HG02885 (cell line): ENCODE measurements around the gene OTUD7B.

Experiments used
- ATAC-seq: cut with Tn5 transposase; IDR thresholded peaks from one replicate; pipeline ENCODE4 v1.9.1; 2021; ENCODE audit warnings: mild to moderate bottlenecking; ENCODE audit not compliant: unreplicated experiment, poor library complexity

The OTUD7B gene

GRCh38 chr1:150005606-150006005 lies 4.9 kb downstream of the OTUD7B start:
- no peak for ATAC-seq

DNA sequence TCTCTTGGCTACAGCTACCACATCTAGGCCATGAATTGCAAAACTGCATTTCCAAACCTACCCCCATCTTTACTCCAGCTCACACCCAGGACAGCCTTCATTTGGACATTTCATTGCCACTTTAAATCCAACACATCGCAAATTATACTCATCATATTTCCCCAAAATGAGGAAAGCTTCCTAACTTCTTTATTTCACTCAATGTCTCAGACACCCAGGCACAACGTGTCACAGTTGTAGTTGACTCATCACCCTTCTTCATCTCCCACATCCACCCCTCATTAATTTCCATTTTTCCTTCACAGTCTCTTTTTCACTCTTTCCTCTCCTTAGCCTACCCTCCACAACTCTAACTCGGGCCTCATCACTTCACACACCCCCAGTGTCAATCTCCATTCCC lies 6.7 kb downstream of the OTUD7B start:
- ATAC-seq, result no peak

DNA sequence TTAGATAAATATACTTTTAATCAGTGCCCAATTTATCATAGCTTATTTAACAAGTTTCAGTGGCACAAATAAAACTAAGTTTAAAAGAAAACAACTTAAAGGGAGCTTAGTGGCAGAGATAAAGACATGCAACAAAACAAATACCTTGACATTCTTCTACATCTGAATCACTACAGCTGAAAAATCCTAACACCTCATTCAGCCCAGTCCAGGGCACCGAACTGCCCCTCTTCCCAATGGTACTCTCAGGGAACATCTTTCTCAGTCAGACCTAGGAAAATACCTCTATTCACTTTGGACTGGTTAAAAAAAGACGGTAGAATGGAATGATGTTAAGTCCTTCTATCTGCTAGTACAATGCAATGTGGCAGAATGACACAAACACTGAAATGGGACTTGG lies 8.3 kb downstream of the OTUD7B start:
- no peak for ATAC-seq

DNA sequence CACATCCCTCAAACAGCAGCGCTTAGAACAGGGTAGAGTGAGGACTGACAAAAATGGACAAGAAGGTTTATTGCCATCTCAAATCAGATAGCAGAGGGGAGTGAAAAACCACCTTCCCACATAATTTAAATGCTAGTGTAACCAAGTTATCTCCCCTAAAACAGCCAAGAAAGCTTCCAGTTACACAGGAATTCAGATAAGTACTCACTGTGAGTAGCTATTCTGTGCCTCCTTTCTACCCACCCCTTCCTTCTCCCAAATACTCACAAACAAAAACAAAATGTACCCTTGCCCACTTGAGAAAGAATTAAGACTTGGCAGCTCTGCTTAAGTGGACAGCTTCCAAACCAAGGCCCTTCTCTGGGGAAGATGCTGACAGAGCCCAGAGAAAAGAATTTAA lies 9.1 kb downstream of the OTUD7B start:
- no peak for ATAC-seq

DNA sequence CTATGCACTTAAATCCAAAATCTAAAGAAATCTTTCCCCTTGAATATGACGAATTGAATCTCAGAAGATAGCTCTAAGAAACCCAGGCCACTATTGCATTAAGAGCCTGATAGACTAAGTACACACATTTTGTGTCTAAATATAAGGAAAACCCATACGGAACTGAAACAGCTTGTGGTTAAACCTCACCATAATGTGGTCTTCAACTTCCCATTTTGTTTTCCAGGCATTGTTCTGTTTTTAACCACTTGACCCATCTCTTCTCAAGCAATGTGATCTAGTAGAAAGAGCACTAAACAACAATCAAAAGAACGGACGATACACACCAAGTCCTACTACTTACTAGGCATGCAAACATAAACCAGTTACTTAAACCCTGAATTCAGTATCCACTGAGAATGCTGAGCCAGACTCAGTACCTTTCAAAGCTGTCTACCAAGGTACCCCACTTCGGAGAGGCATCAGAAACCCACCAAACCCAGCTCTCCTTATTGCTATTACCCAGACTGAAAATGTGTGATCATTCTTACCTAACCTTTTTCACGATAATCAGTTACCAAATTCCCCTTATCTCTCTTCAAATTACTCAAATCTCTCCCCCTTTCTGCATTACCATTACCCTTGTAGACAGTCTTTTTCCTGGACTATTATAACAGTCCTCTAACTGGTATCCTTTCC lies 12.8 kb downstream of the OTUD7B start:
- peak; percentile 84 for ATAC-seq

DNA sequence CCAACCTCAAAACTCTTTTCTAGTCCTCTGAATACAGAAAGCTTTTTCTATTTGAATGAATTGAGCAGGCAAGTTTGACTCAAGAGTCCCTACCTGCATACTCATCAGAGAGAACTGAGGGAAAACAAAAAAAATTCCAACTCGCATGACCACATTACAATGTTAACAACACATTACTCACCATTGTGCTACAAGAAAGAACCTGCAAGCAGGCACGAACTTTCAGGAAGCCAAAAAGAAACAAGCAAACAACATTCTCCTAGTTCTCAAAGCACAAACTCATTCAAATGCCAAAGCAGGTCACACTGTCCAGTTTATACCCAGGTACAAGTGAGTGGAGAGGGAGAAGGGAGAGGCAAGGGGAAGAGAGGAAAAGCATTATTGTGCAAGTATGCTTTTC lies 14.6 kb downstream of the OTUD7B start:
- no peak for ATAC-seq

DNA sequence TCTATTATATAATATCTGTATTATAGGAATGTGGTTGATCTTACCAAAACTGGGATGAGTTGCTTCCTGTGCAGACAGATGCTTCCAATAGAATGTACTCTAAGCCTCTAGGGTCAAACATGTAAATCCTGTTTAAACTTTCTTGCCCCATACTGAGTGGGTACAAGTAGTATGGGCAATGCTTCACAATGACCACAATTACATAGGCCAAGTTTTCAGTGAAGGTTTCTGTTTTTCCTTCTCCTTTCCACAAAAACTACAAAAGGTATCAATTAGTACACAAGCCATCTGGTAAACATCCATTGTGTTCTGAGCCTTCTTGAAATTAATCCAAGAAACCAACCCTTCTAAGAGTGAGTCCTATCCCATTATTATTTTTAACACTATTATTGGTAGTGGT lies 16.8 kb downstream of the OTUD7B start:
- no peak for ATAC-seq

- no peak for ATAC-seq
Observed at GRCh38 chr1:149993181-149993580, 17.3 kb downstream of the OTUD7B start.

GRCh38 chr1:149987297-149987595 lies 23.3 kb downstream of the OTUD7B start:
- ATAC-seq, result no peak

DNA sequence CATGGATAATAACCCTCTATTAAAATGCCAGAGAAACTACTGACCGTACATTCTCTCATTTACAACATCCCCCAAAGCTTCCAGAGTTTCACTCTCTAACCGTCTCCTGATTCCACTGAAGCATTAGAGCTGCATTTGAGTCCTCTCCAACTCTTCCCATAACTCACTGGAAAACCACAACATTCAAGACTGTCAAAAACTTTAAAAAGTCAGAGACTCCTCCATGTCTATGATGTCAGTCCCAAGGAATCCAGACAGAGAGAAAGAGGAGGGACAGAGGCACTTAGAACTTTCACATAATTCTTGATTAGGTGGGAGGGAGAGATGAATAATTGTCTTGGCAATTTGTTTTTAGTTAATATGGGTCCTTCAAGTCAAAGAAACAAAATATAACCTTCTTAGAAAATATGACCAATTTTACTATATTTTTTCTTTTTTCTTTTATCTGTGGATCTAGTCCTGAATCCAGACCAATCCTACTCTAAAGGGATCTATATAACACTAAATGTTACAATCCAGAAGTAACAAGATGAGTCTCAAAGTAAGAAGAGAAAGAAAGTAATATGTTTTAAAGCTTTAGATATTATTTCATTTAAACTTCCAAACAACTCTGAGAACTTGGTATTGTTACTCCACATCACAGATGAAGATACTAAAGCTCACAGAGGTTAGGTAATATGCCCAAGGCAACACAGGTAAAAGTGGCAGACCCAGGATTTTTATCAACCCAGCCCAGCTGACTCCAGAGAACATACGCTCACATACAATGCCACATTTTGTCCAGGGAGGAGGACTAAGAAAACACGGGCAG lies 23.8 kb downstream of the OTUD7B start:
- no peak for ATAC-seq

- no peak for ATAC-seq
Observed at GRCh38 chr1:149979972-149980540, 30.5 kb downstream of the OTUD7B start.

GRCh38 chr1:149979245-149979971 lies 31.1 kb downstream of the OTUD7B start:
- no peak for ATAC-seq

DNA sequence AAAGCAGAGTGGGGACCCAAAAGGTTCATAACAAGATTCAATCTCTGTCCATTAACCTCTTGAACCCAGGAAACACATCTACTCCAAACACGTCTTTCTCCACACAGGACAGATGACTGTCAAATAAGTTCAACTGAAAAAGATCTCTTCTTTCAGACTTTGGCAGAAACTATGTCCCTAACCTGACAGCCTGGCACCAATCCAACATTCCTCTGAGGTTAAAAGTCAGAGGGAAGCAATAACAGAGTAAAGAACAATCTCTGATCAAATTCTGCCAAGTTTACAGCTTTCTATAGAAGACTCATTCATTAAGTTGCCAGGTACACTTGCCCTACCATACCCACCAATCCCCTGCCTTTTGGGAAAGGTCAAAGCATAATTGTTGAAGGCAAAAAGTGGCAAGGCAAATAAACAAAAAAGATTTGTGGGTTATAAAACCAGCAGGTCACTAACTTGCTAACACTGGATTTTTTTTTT lies 31.9 kb downstream of the OTUD7B start:
- ATAC-seq, result no peak

- ATAC-seq, result no peak
Observed at GRCh38 chr1:149977345-149977744, 33.2 kb downstream of the OTUD7B start.

DNA sequence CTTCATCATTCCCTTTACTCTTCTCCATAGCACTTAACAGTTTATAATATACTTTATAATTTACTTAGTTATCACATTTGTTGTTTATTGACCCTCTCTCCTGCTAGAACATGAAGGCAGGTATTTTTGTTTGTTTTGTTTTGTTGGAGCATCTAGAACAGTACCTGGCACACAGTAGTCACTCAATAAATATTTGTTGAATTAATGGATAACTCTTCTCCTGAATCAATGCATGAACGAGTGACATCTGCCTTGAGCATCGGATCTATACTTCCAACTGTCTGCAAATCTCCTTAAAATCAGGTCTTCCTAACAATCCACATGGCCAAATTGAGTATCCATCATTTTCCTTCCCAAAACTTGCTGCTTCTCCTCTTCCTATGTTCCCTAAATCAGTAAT lies 38.0 kb downstream of the OTUD7B start:
- no peak for ATAC-seq

- no peak for ATAC-seq
Observed at GRCh38 chr1:149967646-149968045, 42.9 kb downstream of the OTUD7B start.

GRCh38 chr1:149967041-149967440 lies 43.5 kb downstream of the OTUD7B start:
- no peak for ATAC-seq

GRCh38 chr1:149966405-149966804 lies 44.1 kb downstream of the OTUD7B start:
- no peak for ATAC-seq

DNA sequence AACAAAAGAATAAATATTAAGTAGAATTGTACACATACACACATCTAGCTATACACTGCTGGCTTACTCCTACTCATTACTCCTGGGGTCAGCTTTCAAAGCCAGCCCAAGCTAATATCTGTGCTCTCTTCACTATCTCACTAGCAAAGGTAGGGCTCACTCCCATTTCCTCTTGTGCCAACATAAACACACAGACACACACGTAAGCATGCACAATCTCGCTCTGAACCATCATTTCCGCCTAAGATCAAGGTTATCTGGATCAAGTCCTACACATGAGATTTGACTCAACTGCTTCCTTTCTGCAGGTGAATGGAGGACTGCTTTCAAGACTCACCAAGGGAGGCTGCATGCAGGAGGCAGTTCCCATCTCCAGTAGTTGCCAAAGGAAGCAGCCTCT lies 45.1 kb downstream of the OTUD7B start:
- no peak for ATAC-seq

DNA sequence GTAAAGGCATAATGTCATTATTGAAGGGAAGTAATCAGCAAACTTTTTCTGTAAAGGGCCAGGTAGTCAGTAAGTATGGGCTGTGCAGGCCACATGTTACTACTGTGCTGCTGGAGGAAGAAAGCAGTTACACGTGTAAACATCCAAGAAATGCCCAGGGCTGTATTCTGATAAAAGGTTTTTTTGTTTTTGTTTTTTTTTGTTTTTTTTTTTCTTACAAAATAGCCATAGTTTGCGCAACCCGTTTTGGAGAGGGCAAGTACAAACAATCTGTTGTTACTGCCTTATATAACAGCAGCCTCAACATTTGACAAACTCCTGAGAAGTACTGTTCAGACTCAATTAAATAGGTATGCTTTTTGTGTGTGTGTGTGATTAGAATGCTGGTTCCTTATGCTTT lies 47.2 kb downstream of the OTUD7B start:
- no peak for ATAC-seq

DNA sequence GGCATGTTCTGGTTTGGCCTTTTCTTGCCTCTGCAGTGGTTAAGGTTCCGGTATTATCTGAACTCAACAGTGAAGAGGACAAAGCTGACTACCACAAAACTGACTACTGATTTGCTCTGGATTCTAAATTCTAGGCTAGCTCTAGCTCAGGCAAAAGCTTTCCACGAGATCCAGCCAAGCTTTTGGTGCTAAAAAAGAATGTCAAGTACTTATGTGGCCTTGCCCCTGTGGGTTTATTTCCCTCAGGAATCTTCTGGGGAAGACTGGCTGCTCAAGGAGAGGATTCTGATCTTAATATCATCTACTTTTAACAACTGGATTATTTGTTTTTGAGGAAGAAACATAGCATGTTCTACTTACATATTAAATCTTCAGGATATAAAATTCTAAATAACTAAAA lies 47.8 kb downstream of the OTUD7B start:
- no peak for ATAC-seq
